ENCODE results near the gene TNPO3. TPM values are rescaled to one million over a fixed set of nuclear protein-coding genes. Genes with fewer than 3 reads are reported as not detected.

Gene TNPO3
- total RNA-seq, 1 donor from 2014 or later = 45.9 TPM

GRCh38 chr7:129090300-129090907, 35.5 kb upstream of the TNPO3 start:
- H3K27me3 ChIP-seq (ENCODE audit: control insufficient read depth in 3 of 3, insufficient read depth in 3 of 3, low read length in 3 of 3) = no peaks in the 10 kb centered on the region

GRCh38 chr7:129089521-129090212, 34.8 kb upstream of the TNPO3 start:
- no peaks in the 10 kb centered on the region for H3K36me3 ChIP-seq (ENCODE audit: control insufficient read depth in 3 of 3, insufficient read depth in 3 of 3, low read length in 3 of 3)
- H3K4me3 ChIP-seq (ENCODE audit: low read length in 3 of 3) = no peak overlapping the region
- no peak overlapping the region for H3K9ac ChIP-seq (ENCODE audit: low read depth in 1 of 3, low read length in 3 of 3)
- H3K4me1 ChIP-seq (ENCODE audit: control insufficient read depth in 3 of 3, insufficient read depth in 3 of 3, low read length in 3 of 3) = no peaks in the 10 kb centered on the region
- H3K27me3 ChIP-seq (ENCODE audit: control insufficient read depth in 3 of 3, insufficient read depth in 3 of 3, low read length in 3 of 3) = no peaks in the 10 kb centered on the region
- no peak overlapping the region for H3K27ac ChIP-seq (ENCODE audit: low read depth, low read length)
- H3K9me3 ChIP-seq (ENCODE audit: control insufficient read depth in 3 of 3, low read length in 3 of 3) = no peaks in the 10 kb centered on the region

More at GRCh38 chr7:129090300-129090907, 35.5 kb upstream of the TNPO3 start:
- Histone ChIP-seq H3K27ac (ENCODE audit: low read depth, low read length) (no peak overlapping the region), H3K9ac (ENCODE audit: low read depth in 1 of 3, low read length in 3 of 3) (no peak overlapping the region), H3K9me3 (ENCODE audit: control insufficient read depth in 3 of 3, low read length in 3 of 3) (no peaks in the 10 kb centered on the region), H3K4me3 (ENCODE audit: low read length in 3 of 3) (no peak overlapping the region), H3K36me3 (ENCODE audit: control insufficient read depth in 3 of 3, insufficient read depth in 3 of 3, low read length in 3 of 3) (no peaks in the 10 kb centered on the region), H3K4me1 (ENCODE audit: control insufficient read depth in 3 of 3, insufficient read depth in 3 of 3, low read length in 3 of 3) (no peaks in the 10 kb centered on the region)

GRCh38 chr7:129084801-129085551, 30.1 kb upstream of the TNPO3 start:
- no peak overlapping the region for H3K9ac ChIP-seq (ENCODE audit: low read depth in 1 of 3, low read length in 3 of 3)
- no peaks in the 10 kb centered on the region for H3K36me3 ChIP-seq (ENCODE audit: control insufficient read depth in 3 of 3, insufficient read depth in 3 of 3, low read length in 3 of 3)
- H3K4me3 ChIP-seq (ENCODE audit: low read length in 3 of 3) = no peak overlapping the region
- H3K4me1 ChIP-seq (ENCODE audit: control insufficient read depth in 3 of 3, insufficient read depth in 3 of 3, low read length in 3 of 3) = no peaks in the 10 kb centered on the region
- no peaks in the 10 kb centered on the region for H3K9me3 ChIP-seq (ENCODE audit: control insufficient read depth in 3 of 3, low read length in 3 of 3)
- no peak overlapping the region for H3K27ac ChIP-seq (ENCODE audit: low read depth, low read length)
- H3K27me3 ChIP-seq (ENCODE audit: control insufficient read depth in 3 of 3, insufficient read depth in 3 of 3, low read length in 3 of 3) = no peaks in the 10 kb centered on the region

GRCh38 chr7:129083525-129083924, 28.6 kb upstream of the TNPO3 start:
- Histone ChIP-seq H3K36me3 (ENCODE audit: control insufficient read depth in 3 of 3, insufficient read depth in 3 of 3, low read length in 3 of 3) (no peaks in the 10 kb centered on the region), H3K4me3 (ENCODE audit: low read length in 3 of 3) (no peak overlapping the region), H3K27ac (ENCODE audit: low read depth, low read length) (no peak overlapping the region), H3K9ac (ENCODE audit: low read depth in 1 of 3, low read length in 3 of 3) (no peak overlapping the region), H3K27me3 (ENCODE audit: control insufficient read depth in 3 of 3, insufficient read depth in 3 of 3, low read length in 3 of 3) (peaks cover 0 to 4% (median 0%) of the 10 kb centered on the region in 3 donors), H3K9me3 (ENCODE audit: control insufficient read depth in 3 of 3, low read length in 3 of 3) (no peaks in the 10 kb centered on the region), H3K4me1 (ENCODE audit: control insufficient read depth in 3 of 3, insufficient read depth in 3 of 3, low read length in 3 of 3) (no peaks in the 10 kb centered on the region)

GRCh38 chr7:129078455-129078854, 23.5 kb upstream of the TNPO3 start:
- Histone ChIP-seq H3K4me1 (ENCODE audit: control insufficient read depth in 3 of 3, insufficient read depth in 3 of 3, low read length in 3 of 3) (no peaks in the 10 kb centered on the region), H3K9ac (ENCODE audit: low read depth in 1 of 3, low read length in 3 of 3) (no peak overlapping the region), H3K9me3 (ENCODE audit: control insufficient read depth in 3 of 3, low read length in 3 of 3) (no peaks in the 10 kb centered on the region), H3K27me3 (ENCODE audit: control insufficient read depth in 3 of 3, insufficient read depth in 3 of 3, low read length in 3 of 3) (peaks cover 0 to 9% (median 0%) of the 10 kb centered on the region in 3 donors), H3K36me3 (ENCODE audit: control insufficient read depth in 3 of 3, insufficient read depth in 3 of 3, low read length in 3 of 3) (no peaks in the 10 kb centered on the region), H3K4me3 (ENCODE audit: low read length in 3 of 3) (no peak overlapping the region), H3K27ac (ENCODE audit: low read depth, low read length) (no peak overlapping the region)

- Histone ChIP-seq H3K9me3 (ENCODE audit: control insufficient read depth in 3 of 3, low read length in 3 of 3) (no peaks in the 10 kb centered on the region), H3K9ac (ENCODE audit: low read depth in 1 of 3, low read length in 3 of 3) (no peak overlapping the region), H3K27me3 (ENCODE audit: control insufficient read depth in 3 of 3, insufficient read depth in 3 of 3, low read length in 3 of 3) (peaks cover 0 to 9% (median 0%) of the 10 kb centered on the region in 3 donors), H3K27ac (ENCODE audit: low read depth, low read length) (no peak overlapping the region), H3K36me3 (ENCODE audit: control insufficient read depth in 3 of 3, insufficient read depth in 3 of 3, low read length in 3 of 3) (no peaks in the 10 kb centered on the region), H3K4me1 (ENCODE audit: control insufficient read depth in 3 of 3, insufficient read depth in 3 of 3, low read length in 3 of 3) (no peaks in the 10 kb centered on the region), H3K4me3 (ENCODE audit: low read length in 3 of 3) (no peak overlapping the region)
Observed at GRCh38 chr7:129076886-129077285, 22.0 kb upstream of the TNPO3 start.

GRCh38 chr7:129074994-129075393, 20.1 kb upstream of the TNPO3 start:
- no peak overlapping the region for H3K4me3 ChIP-seq (ENCODE audit: low read length in 3 of 3)
- H3K27me3 ChIP-seq (ENCODE audit: control insufficient read depth in 3 of 3, insufficient read depth in 3 of 3, low read length in 3 of 3) = peaks cover 0 to 9% (median 0%) of the 10 kb centered on the region in 3 donors

GRCh38 chr7:129074361-129074871, 19.5 kb upstream of the TNPO3 start:
- no peaks in the 10 kb centered on the region for H3K36me3 ChIP-seq (ENCODE audit: control insufficient read depth in 3 of 3, insufficient read depth in 3 of 3, low read length in 3 of 3)
- peaks cover 0 to 9% (median 0%) of the 10 kb centered on the region in 3 donors for H3K27me3 ChIP-seq (ENCODE audit: control insufficient read depth in 3 of 3, insufficient read depth in 3 of 3, low read length in 3 of 3)
- H3K9me3 ChIP-seq (ENCODE audit: control insufficient read depth in 3 of 3, low read length in 3 of 3) = no peaks in the 10 kb centered on the region
- H3K4me1 ChIP-seq (ENCODE audit: control insufficient read depth in 3 of 3, insufficient read depth in 3 of 3, low read length in 3 of 3) = no peaks in the 10 kb centered on the region
- H3K9ac ChIP-seq (ENCODE audit: low read depth in 1 of 3, low read length in 3 of 3) = no peak overlapping the region
- H3K4me3 ChIP-seq (ENCODE audit: low read length in 3 of 3) = no peak overlapping the region
- H3K27ac ChIP-seq (ENCODE audit: low read depth, low read length) = no peak overlapping the region

More at GRCh38 chr7:129074994-129075393, 20.1 kb upstream of the TNPO3 start:
- H3K9ac ChIP-seq (ENCODE audit: low read depth in 1 of 3, low read length in 3 of 3) = no peak overlapping the region
- no peaks in the 10 kb centered on the region for H3K4me1 ChIP-seq (ENCODE audit: control insufficient read depth in 3 of 3, insufficient read depth in 3 of 3, low read length in 3 of 3)
- no peaks in the 10 kb centered on the region for H3K9me3 ChIP-seq (ENCODE audit: control insufficient read depth in 3 of 3, low read length in 3 of 3)
- H3K36me3 ChIP-seq (ENCODE audit: control insufficient read depth in 3 of 3, insufficient read depth in 3 of 3, low read length in 3 of 3) = no peaks in the 10 kb centered on the region
- no peak overlapping the region for H3K27ac ChIP-seq (ENCODE audit: low read depth, low read length)

GRCh38 chr7:129073738-129074137, 18.8 kb upstream of the TNPO3 start:
- H3K4me3 ChIP-seq (ENCODE audit: low read length in 3 of 3) = no peak overlapping the region
- H3K9me3 ChIP-seq (ENCODE audit: control insufficient read depth in 3 of 3, low read length in 3 of 3) = no peaks in the 10 kb centered on the region
- no peak overlapping the region for H3K9ac ChIP-seq (ENCODE audit: low read depth in 1 of 3, low read length in 3 of 3)
- H3K27ac ChIP-seq (ENCODE audit: low read depth, low read length) = no peak overlapping the region
- no peaks in the 10 kb centered on the region for H3K4me1 ChIP-seq (ENCODE audit: control insufficient read depth in 3 of 3, insufficient read depth in 3 of 3, low read length in 3 of 3)
- H3K36me3 ChIP-seq (ENCODE audit: control insufficient read depth in 3 of 3, insufficient read depth in 3 of 3, low read length in 3 of 3) = no peaks in the 10 kb centered on the region
- peaks cover 3 to 6% (median 4%) of the 10 kb centered on the region in 3 donors for H3K27me3 ChIP-seq (ENCODE audit: control insufficient read depth in 3 of 3, insufficient read depth in 3 of 3, low read length in 3 of 3)

GRCh38 chr7:129073204-129073603, 18.3 kb upstream of the TNPO3 start:
- H3K36me3 ChIP-seq (ENCODE audit: control insufficient read depth in 3 of 3, insufficient read depth in 3 of 3, low read length in 3 of 3) = no peaks in the 10 kb centered on the region
- no peak overlapping the region for H3K27ac ChIP-seq (ENCODE audit: low read depth, low read length)
- H3K4me1 ChIP-seq (ENCODE audit: control insufficient read depth in 3 of 3, insufficient read depth in 3 of 3, low read length in 3 of 3) = no peaks in the 10 kb centered on the region
- H3K4me3 ChIP-seq (ENCODE audit: low read length in 3 of 3) = no peak overlapping the region
- H3K27me3 ChIP-seq (ENCODE audit: control insufficient read depth in 3 of 3, insufficient read depth in 3 of 3, low read length in 3 of 3) = peaks cover 3 to 5% (median 5%) of the 10 kb centered on the region in 3 donors
- no peak overlapping the region for H3K9ac ChIP-seq (ENCODE audit: low read depth in 1 of 3, low read length in 3 of 3)
- H3K9me3 ChIP-seq (ENCODE audit: control insufficient read depth in 3 of 3, low read length in 3 of 3) = no peaks in the 10 kb centered on the region

All from skeletal muscle tissue (tissue), 4 donors.